K562 (cell line): ENCODE measurements around the gene SLC39A13. TPM values are rescaled to one million over a fixed set of nuclear protein-coding genes. Genes with fewer than 3 reads are reported as not detected.
A peak's percentile ranks its signal among the peaks of the same experiment; 100 is the strongest.

Source experiments
- ATAC-seq: fragments of 200-7000 bp; cut with Tn5 transposase; 3 replicates; pipeline ENCODE4 v1.9.1; 2020; ENCODE audit warnings: moderate library complexity
- BruUV-seq: library from RNA; stranded (reverse); fragments of 400-500 nt; replicated peaks from 2 replicates; lab custom pipeline; 2021; lab: Mats Ljungman, UMichigan
- CTCF ChIA-PET: fragments of 300-600 bp; formaldehyde crosslinking; extraction: SDS; loops from one replicate; lab custom pipeline; 2021; ENCODE audit warnings: low intra/inter-chr PET ratio; lab: Yijun Ruan, JAX
- POLR2A ChIA-PET: fragments of 300-600, 350-650 bp; sonication (Branson Sonifier 250); formaldehyde crosslinking; extraction: SDS; loops from one replicate; lab custom pipeline; 2021; ENCODE audit warnings: antibody characterized with exemption, inconsistent platforms; lab: Yijun Ruan, JAX
- DNase-seq, 4 experiments: peaks; one replicate each; pipeline versions ENCODE4 v3.0.0 to v3.0.0-alpha.2; 2011 to 2018; ENCODE audit warnings: low spot score in 3 of 4, mixed read lengths in 3 of 4; ENCODE audit errors: extremely low read depth in 1 of 4
- FAIRE-seq: peaks from 2 replicates; lab custom pipeline; 2011; peaks lifted over from hg19 to GRCh38; lab: Jason Lieb, UNC
- H2AFZ ChIP-seq: 2 replicates; pipeline ENCODE4 v1.6.0; 2011; ENCODE audit warnings: low read depth, low read length, control low read depth, inconsistent platforms
- H3K27ac ChIP-seq: fragments of 200-600 bp; 3 replicates; pipeline ENCODE4 v1.8.0; 2011; ENCODE audit warnings: low read depth, mild to moderate bottlenecking, control low read depth, inconsistent platforms, low read length, moderate library complexity, mixed read lengths; ENCODE audit errors: extremely low read depth
- H3K27me3 ChIP-seq, 2 experiments: fragments of 300-600 bp in 1 of 2; 2 replicates in 1 of 2; 3 replicates in 1 of 2; pipeline versions ENCODE4 v1.6.0 to v1.8.0; 2011; ENCODE audit warnings: inconsistent platforms in 2 of 2, low read length in 2 of 2, mild to moderate bottlenecking in 1 of 2, mixed read lengths in 1 of 2, moderate library complexity in 1 of 2; ENCODE audit not compliant: control insufficient read depth in 2 of 2, insufficient read depth in 2 of 2
- H3K36me3 ChIP-seq: fragments of 300-600 bp; 3 replicates; pipeline ENCODE4 v1.8.0; 2011; ENCODE audit warnings: mild to moderate bottlenecking, low read length, inconsistent platforms; ENCODE audit not compliant: control insufficient read depth, insufficient read depth
- H3K4me1 ChIP-seq, 2 experiments: fragments of 200-600 bp in 1 of 2; replicated peaks in 1 of 2; 2 replicates in 1 of 2; 3 replicates in 1 of 2; pipeline versions ENCODE4 v1.5.1 to v1.8.0; 2011; ENCODE audit warnings: inconsistent platforms in 2 of 2, low read length in 2 of 2, mild to moderate bottlenecking in 1 of 2, mixed read lengths in 1 of 2, moderate library complexity in 1 of 2; ENCODE audit not compliant: control insufficient read depth in 2 of 2, insufficient read depth in 2 of 2
- H3K4me2 ChIP-seq: 2 replicates; pipeline ENCODE4 v1.6.1; 2011; ENCODE audit warnings: low read length, control low read depth, inconsistent platforms, mixed read lengths; ENCODE audit not compliant: insufficient read depth
- H3K4me3 ChIP-seq: fragments of 200-600 bp; sonication (generic), shearing (Covaris generic); 2 replicates; pipeline ENCODE4 v1.5.1; 2016; ENCODE audit warnings: control low read depth, inconsistent platforms
- H3K79me2 ChIP-seq: fragments of 200-600 bp; 3 replicates; pipeline ENCODE4 v1.8.0; 2011; ENCODE audit warnings: low read length, inconsistent platforms; ENCODE audit not compliant: control insufficient read depth, insufficient read depth
- H3K9ac ChIP-seq, 2 experiments: 2 replicates each; pipeline versions ENCODE4 v1.6.0 to v1.6.1; 2011; ENCODE audit warnings: low read depth in 2 of 2, low read length in 2 of 2, control low read depth in 1 of 2, inconsistent platforms in 1 of 2, mild to moderate bottlenecking in 1 of 2, mixed read lengths in 1 of 2; ENCODE audit not compliant: insufficient read depth in 1 of 2
- H3K9me1 ChIP-seq: one replicate; pipeline ENCODE4 v1.6.0; 2011; ENCODE audit warnings: inconsistent platforms, mild to moderate bottlenecking, low read length, moderate library complexity; ENCODE audit not compliant: control insufficient read depth, insufficient read depth
- H3K9me3 ChIP-seq: replicated peaks from 2 replicates; pipeline ENCODE4 v1.5.1; 2011; ENCODE audit warnings: low read depth, low read length, inconsistent platforms; ENCODE audit not compliant: control insufficient read depth, insufficient read depth
- H4K20me1 ChIP-seq: replicated peaks from 2 replicates; pipeline ENCODE4 v1.6.1; 2011; ENCODE audit warnings: low read length, inconsistent platforms, mixed read lengths; ENCODE audit not compliant: control insufficient read depth, insufficient read depth
- ADNP ChIP-seq: fragments of 200-800 bp; sonication (Bioruptor generic); IDR thresholded peaks from 2 replicates; pipeline ENCODE4 v1.6.1; 2016; ENCODE audit warnings: missing genetic modification characterization, missing compliant biosample characterization
- CBFA2T2 ChIP-seq: fragments of 450-650 bp; conservative IDR thresholded peaks from 2 replicates; pipeline ENCODE4 v1.6.1; 2017; ENCODE audit warnings: mild to moderate bottlenecking
- ELF1 ChIP-seq: fragments of 200-800 bp; sonication (Bioruptor generic); IDR thresholded peaks from 2 replicates; pipeline ENCODE4 v1.6.1; 2016; ENCODE audit warnings: missing genetic modification characterization, missing compliant biosample characterization
- ERF ChIP-seq: fragments of 450-650 bp; formaldehyde crosslinking; IDR thresholded peaks from 2 replicates; pipeline ENCODE4 v1.4.0; 2020; ENCODE audit warnings: mild to moderate bottlenecking, mixed read lengths
- ETV5 ChIP-seq: sonication (generic); formaldehyde crosslinking; IDR thresholded peaks from 2 replicates; pipeline ENCODE4 v1.4.0; 2020; ENCODE audit warnings: low read depth, mild to moderate bottlenecking, missing genetic modification reagents
- HMG20B ChIP-seq: fragments of 250-450 bp; sonication (Bioruptor Pico); IDR thresholded peaks from 2 replicates; pipeline ENCODE4 v1.5.0; 2021; ENCODE audit warnings: mild to moderate bottlenecking
- JUND ChIP-seq, 2 experiments: IDR thresholded peaks; 2 replicates in 1 of 2; 3 replicates in 1 of 2; pipeline ENCODE4 v1.6.1; 2011; ENCODE audit warnings: borderline replicate concordance in 2 of 2, low read depth in 2 of 2, low read length in 2 of 2, improper control_type of control experiment in 1 of 2, missing biosample characterization in 1 of 2, missing genetic modification characterization in 1 of 2, missing genetic modification reagents in 1 of 2
- NR4A1 ChIP-seq, 2 experiments: fragments of 250-450 bp in 1 of 2; fragments of 450-650 bp in 1 of 2; sonication (Bioruptor Pico) in 1 of 2; IDR thresholded peaks; 2 replicates each; pipeline versions ENCODE4 v1.4.0 to v1.6.1; 2016 to 2020; ENCODE audit warnings: mild to moderate bottlenecking in 2 of 2, missing compliant biosample characterization in 1 of 2, missing genetic modification characterization in 1 of 2, moderate library complexity in 1 of 2
- NRF1 ChIP-seq, 2 experiments: fragments of 450-650 bp; IDR thresholded peaks in 1 of 2; conservative IDR thresholded peaks in 1 of 2; 2 replicates each; pipeline ENCODE4 v1.6.1; 2014; ENCODE audit warnings: mild to moderate bottlenecking in 2 of 2
- SRSF3 ChIP-seq: fragments of 200-400 bp; formaldehyde crosslinking; IDR thresholded peaks from 2 replicates; pipeline ENCODE4 v1.6.1; 2016; ENCODE audit warnings: mild to moderate bottlenecking, low read length, moderate library complexity; ENCODE audit not compliant: insufficient read depth
- YY1 ChIP-seq, 3 experiments: IDR thresholded peaks; 2 replicates each; pipeline ENCODE4 v1.6.1; 2011; ENCODE audit warnings: low read length in 2 of 3, mild to moderate bottlenecking in 2 of 3, moderate library complexity in 2 of 3, borderline replicate concordance in 1 of 3, control low read depth in 1 of 3, low read depth in 1 of 3; ENCODE audit not compliant: insufficient read depth in 3 of 3, insufficient replicate concordance in 2 of 3, control insufficient read depth in 1 of 3, insufficient read length in 1 of 3; ENCODE audit errors: extremely low read depth in 1 of 3
- ZFX ChIP-seq: sonication (generic); formaldehyde crosslinking; IDR thresholded peaks from 2 replicates; pipeline ENCODE4 v1.8.0; 2022; ENCODE audit warnings: mild to moderate bottlenecking, missing genetic modification reagents, moderate library complexity
- ZNF589 ChIP-seq: fragments of 200-800 bp; sonication (Bioruptor generic); IDR thresholded peaks from 2 replicates; pipeline ENCODE4 v1.6.1; 2016; ENCODE audit warnings: low read depth, missing genetic modification characterization, missing compliant biosample characterization
- in situ Hi-C: fragments of 300-500 bp; cut with MboI; formaldehyde crosslinking; loops from 4 replicates; pipeline ENCODE4 v1.15.0; 2018; ENCODE audit warnings: inconsistent platforms, mixed read lengths
- intact Hi-C: fragments of 100-400 bp; cut with micrococcal nuclease; formaldehyde crosslinking; loops from 2 replicates; pipeline ENCODE4 v1.14.2; 2022
- polyA plus RNA-seq, 8 experiments: library from polyadenylated mRNA; depleted of rRNA in 4 of 8; stranded (reverse) in 5 of 8; unstranded in 3 of 8; fragments of >200 nt; fragmentation: Nextera tagmentation in 2 of 8; fragmentation: Illumina TruSeq in 1 of 8; extraction: Ambion mirVana in 2 of 8; extraction: Trizol in 1 of 8; gene quantifications; 2 replicates each; pipeline versions ENCODE4 v1.2.1 to v1.2.3, GENCODE V29; 2011 to 2014; ENCODE audit warnings: inconsistent platforms in 1 of 8, missing spikeins in 1 of 8
- total RNA-seq, 7 experiments: library from RNA; depleted of rRNA in 6 of 7; stranded (reverse); fragments of >200 nt in 6 of 7; fragmentation: Illumina TruSeq in 2 of 7; extraction: Trizol in 2 of 7; gene quantifications; 2 replicates each; pipeline versions ENCODE4 v1.2.1 to v1.2.3, GENCODE V29; 2011 to 2021; ENCODE audit warnings: low replicate concordance in 1 of 7
- TF ChIP-seq, protein P1 (sequence below): fragments of 450-650 bp; IDR thresholded peaks from 2 replicates; pipeline ENCODE4 v1.6.1; 2018; ENCODE audit not compliant: partially characterized antibody

The SLC39A13 gene
- total and polyA plus RNA-seq, 9 of the 15 experiments (the other 6 are each of a cell fraction or from before 2014, with no cell fraction given): 0.17 to 15.9 (median 3.2) TPM

DNA sequence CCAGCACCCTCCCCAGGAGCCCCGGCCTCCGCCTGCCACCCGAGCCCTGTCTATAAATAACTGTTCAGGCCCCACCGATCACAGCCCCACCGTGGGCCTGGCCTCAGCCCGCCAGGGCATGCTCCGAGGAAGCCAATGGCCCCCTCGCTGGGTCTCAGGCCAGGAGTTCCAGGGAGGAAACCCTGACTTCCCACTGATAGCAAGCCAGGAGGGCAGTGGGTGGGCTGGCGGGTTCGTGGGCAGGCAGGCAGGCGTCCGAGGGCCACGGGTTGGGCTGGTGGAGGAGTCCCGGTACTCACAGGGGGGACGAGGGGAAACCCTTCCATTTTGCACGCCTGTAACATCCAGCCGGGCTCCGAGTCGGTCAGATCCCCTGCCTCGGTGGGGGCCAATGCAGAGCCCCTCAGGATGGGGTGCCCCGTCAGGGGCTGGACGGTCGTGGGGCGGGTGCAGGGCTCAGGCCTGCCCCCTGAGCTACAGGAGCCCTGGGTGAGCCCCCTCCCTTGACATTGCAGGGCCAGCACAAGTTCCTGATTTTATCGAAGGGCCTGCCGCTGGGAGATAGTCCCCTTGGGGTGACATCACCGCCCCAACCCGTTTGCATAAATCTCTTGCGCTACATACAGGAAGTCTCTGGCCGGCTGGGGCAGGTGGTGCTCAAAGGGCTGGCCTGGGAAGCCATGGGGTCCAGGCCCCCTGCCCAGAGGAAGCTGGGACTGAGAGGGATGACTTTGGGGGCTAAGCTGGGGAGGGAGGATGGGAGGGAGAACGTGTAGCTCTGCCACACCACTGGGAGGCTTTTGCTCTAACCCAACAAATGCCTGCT, 30.2 kb upstream of the SLC39A13 start, which contains the start of gene SPI1 (continued):
- TF ChIP-seq YY1 (IDR thresholded peaks at IDR 0.05; ENCODE audit: borderline replicate concordance in 1 of 3, control insufficient read depth in 1 of 3, extremely low read depth in 1 of 3, insufficient read depth in 3 of 3, insufficient read length in 1 of 3, insufficient replicate concordance in 2 of 3, low read depth in 1 of 3, low read length in 2 of 3) (peak in 2 of 3 experiments; percentile 54 to 61), HMG20B (CRISPR knock-in tag) (no peak), ZFX (peak; percentile 91), JUND (IDR thresholded peaks at IDR 0.05; ENCODE audit: borderline replicate concordance, low read depth, low read length) (peak; percentile 98), JUND (tag; IDR thresholded peaks at IDR 0.05; ENCODE audit: borderline replicate concordance, low read depth, low read length) (peak; percentile 97; the same call in 2 of the 3 replicates), CBFA2T2 (peak; percentile 82)
- TF ChIP-seq, all 486 proteins: peak for 157

DNA sequence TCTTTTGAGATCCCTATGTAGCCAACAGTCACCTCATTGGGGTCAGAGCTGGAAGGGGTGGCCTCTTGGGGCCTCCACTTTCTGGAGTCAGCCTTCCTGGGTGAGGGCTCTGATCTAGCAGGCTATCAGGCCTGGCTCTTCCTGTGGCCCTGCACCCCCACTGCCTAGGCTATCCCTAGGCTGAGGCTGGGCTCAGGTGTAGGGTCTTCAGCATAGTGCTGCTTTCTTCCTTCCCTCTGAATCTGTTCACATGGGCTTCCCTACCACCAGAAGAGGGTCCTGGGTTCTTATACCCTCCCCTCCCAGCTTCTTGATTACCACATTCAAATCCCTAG, 29.6 kb upstream of the SLC39A13 start:
- H3K27ac ChIP-seq: peak overlapping the region; percentile 86
- H3K9me3 ChIP-seq: no peaks in the 10 kb centered on the region
- H4K20me1 ChIP-seq: no peaks in the 10 kb centered on the region
- H3K4me3 ChIP-seq: no peak overlapping the region
- BruUV-seq: TSS peak; percentile 98
- no peak for DNase-seq
- H2AFZ ChIP-seq: peak overlapping the region; percentile 81
- H3K4me1 ChIP-seq: peaks cover 37 to 54% of the 10 kb centered on the region in 2 experiments
- in situ Hi-C loops (no loop called here), intact Hi-C loops (loop anchor here (10.0 kb wide), 1 partner anchor 236 kb away; no protein-coding TSS in a partner anchor)
- peak; percentile 7 for ATAC-seq
- H3K36me3 ChIP-seq: peaks cover 8% of the 10 kb centered on the region; the same call in 1 of the 3 replicates
- FAIRE-seq: no peak
- H3K9ac ChIP-seq: peak overlapping the region; percentile 47 to 82; a peak in 3 of 4 replicates
- no peaks in the 10 kb centered on the region for H3K9me1 ChIP-seq
- H3K27me3 ChIP-seq: no peaks in the 10 kb centered on the region
- ChIA-PET CTCF (no interaction called here), POLR2A (interaction anchor here (0.6 to 1.8 kb wide), 11 partner anchors 8 to 644 kb away, joined by 3 to 7 read pairs (median 3); no protein-coding TSS in a partner anchor)
- peaks cover 26% of the 10 kb centered on the region for H3K79me2 ChIP-seq
- H3K4me2 ChIP-seq: peak overlapping the region; percentile 76
- TF ChIP-seq ADNP (tag): 0 out of 2 replicates have a peak, but pooled peaks have one; percentile 35
- TF ChIP-seq ERF: 0 out of 2 replicates have a peak, but pooled peaks have one; percentile 50
- TF ChIP-seq NR4A1 (CRISPR knock-in tag; IDR thresholded peaks at IDR 0.05): no peak
- TF ChIP-seq NR4A1 (tag; IDR thresholded peaks at IDR 0.05): 0 out of 2 replicates have a peak, but pooled peaks have one; percentile 55
- 0 out of 4 replicates have a peak, but pooled peaks of 1 of the 2 experiments have one; percentile 12 for TF ChIP-seq NRF1 (conservative IDR thresholded peaks at IDR 0.05 in 1 of 2, IDR thresholded peaks at IDR 0.05 in 1 of 2)
- TF ChIP-seq, protein P1, sequence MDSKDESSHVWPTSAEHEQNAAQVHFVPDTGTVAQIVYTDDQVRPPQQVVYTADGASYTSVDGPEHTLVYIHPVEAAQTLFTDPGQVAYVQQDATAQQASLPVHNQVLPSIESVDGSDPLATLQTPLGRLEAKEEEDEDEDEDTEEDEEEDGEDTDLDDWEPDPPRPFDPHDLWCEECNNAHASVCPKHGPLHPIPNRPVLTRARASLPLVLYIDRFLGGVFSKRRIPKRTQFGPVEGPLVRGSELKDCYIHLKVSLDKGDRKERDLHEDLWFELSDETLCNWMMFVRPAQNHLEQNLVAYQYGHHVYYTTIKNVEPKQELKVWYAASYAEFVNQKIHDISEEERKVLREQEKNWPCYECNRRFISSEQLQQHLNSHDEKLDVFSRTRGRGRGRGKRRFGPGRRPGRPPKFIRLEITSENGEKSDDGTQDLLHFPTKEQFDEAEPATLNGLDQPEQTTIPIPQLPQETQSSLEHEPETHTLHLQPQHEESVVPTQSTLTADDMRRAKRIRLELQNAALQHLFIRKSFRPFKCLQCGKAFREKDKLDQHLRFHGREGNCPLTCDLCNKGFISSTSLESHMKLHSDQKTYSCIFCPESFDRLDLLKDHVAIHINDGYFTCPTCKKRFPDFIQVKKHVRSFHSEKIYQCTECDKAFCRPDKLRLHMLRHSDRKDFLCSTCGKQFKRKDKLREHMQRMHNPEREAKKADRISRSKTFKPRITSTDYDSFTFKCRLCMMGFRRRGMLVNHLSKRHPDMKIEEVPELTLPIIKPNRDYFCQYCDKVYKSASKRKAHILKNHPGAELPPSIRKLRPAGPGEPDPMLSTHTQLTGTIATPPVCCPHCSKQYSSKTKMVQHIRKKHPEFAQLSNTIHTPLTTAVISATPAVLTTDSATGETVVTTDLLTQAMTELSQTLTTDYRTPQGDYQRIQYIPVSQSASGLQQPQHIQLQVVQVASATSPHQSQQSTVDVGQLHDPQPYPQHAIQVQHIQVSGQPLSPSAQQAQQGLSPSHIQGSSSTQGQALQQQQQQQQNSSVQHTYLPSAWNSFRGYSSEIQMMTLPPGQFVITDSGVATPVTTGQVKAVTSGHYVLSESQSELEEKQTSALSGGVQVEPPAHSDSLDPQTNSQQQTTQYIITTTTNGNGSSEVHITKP: peak; percentile 32
- peak; percentile 8; the same call in 1 of the 2 replicates for TF ChIP-seq ETV5 (CRISPR knock-in tag)
- 0 out of 2 replicates have a peak, but pooled peaks have one; percentile 31 for TF ChIP-seq SRSF3
- TF ChIP-seq ELF1 (tag): peak; percentile 37; the same call in 1 of the 2 replicates
- peak; percentile 29; the same call in 1 of the 2 replicates for TF ChIP-seq ZNF589 (CRISPR knock-in tag)
